Progenitor cell of endocrine pancreas (in vitro differentiated cells): ENCODE data around the gene ELMOD3. TPM values are rescaled to one million over a fixed set of nuclear protein-coding genes. Genes with fewer than 3 reads are reported as not detected.

Source experiments
- DNase-seq: peaks from one replicate; pipeline ENCODE4 v3.0.0; 2021; ENCODE audit warnings: low spot score; ENCODE audit not compliant: unreplicated experiment
- H3K27ac Mint-ChIP-seq: 2 replicates; pipeline ENCODE4 v1.8.0; 2021; ENCODE audit warnings: mild to moderate bottlenecking, moderate library complexity, mixed read lengths
- H3K27me3 Mint-ChIP-seq: 2 replicates; pipeline ENCODE4 v1.8.0; 2021; ENCODE audit warnings: mixed read lengths
- H3K36me3 Mint-ChIP-seq: 2 replicates; pipeline ENCODE4 v1.8.0; 2022; ENCODE audit warnings: mixed read lengths; ENCODE audit not compliant: insufficient read depth
- H3K4me1 Mint-ChIP-seq: 2 replicates; pipeline ENCODE4 v1.8.0; 2021; ENCODE audit warnings: low read depth, mixed read lengths
- H3K4me3 Mint-ChIP-seq: 2 replicates; pipeline ENCODE4 v1.8.0; 2021; ENCODE audit warnings: low read depth, mild to moderate bottlenecking, moderate library complexity, mixed read lengths
- H3K9me3 Mint-ChIP-seq: 2 replicates; pipeline ENCODE4 v1.8.0; 2021; ENCODE audit warnings: low read depth, mixed read lengths
- CTCF ChIP-seq: fragments of 200-600 bp; sonication (generic); IDR thresholded peaks from one replicate; pipeline ENCODE4 v1.5.0; 2021; ENCODE audit warnings: antibody characterized with exemption, mild to moderate bottlenecking; ENCODE audit not compliant: unreplicated experiment
- total RNA-seq: library from RNA; stranded (reverse); gene quantifications from 2 replicates; pipeline ENCODE4 v1.2.1, GENCODE V29; 2021

Gene ELMOD3
- total RNA-seq, 1 donor from 2014 or later, result 25.6 TPM

GRCh38 chr2:85415980-85416650, 61.5 kb downstream of the ELMOD3 start:
- no peaks in the 10 kb centered on the region for H3K9me3 Mint-ChIP-seq
- H3K36me3 Mint-ChIP-seq, result no peaks in the 10 kb centered on the region
- H3K4me3 Mint-ChIP-seq, result no peak overlapping the region
- no peak for TF ChIP-seq CTCF
- no peak for DNase-seq
- H3K27me3 Mint-ChIP-seq, result peaks cover 3% of the 10 kb centered on the region
- peaks cover 21% of the 10 kb centered on the region for H3K4me1 Mint-ChIP-seq
- H3K27ac Mint-ChIP-seq, result no peak overlapping the region

GRCh38 chr2:85418132-85419008, 63.8 kb downstream of the ELMOD3 start, which contains the start of gene SH2D6:
SH2D6 (plus strand) TSS chr2:85418714; CDS start chr2:85429466, 10,752 bp downstream.
- Mint-ChIP-seq H3K27me3 (peaks cover 3% of the 10 kb centered on the region), H3K27ac (peak within 1 kb of the TSS; percentile 97), H3K9me3 (no peaks in the 10 kb centered on the region), H3K4me3 (peak within 1 kb of the TSS; percentile 91), H3K4me1 (peaks cover 35% of the 10 kb centered on the region), H3K36me3 (no peaks in the 10 kb centered on the region)
- TF ChIP-seq CTCF, result no peak
- DNase-seq, result peak; percentile 79

- H3K27ac Mint-ChIP-seq, result peak overlapping the region; percentile 93
- no peak for TF ChIP-seq CTCF
- peaks cover 3% of the 10 kb centered on the region for H3K27me3 Mint-ChIP-seq
- no peaks in the 10 kb centered on the region for H3K9me3 Mint-ChIP-seq
- H3K4me1 Mint-ChIP-seq, result peaks cover 34% of the 10 kb centered on the region
- DNase-seq, result no peak
- H3K36me3 Mint-ChIP-seq, result no peaks in the 10 kb centered on the region
- H3K4me3 Mint-ChIP-seq, result peak overlapping the region; percentile 91
Measured at GRCh38 chr2:85419009-85419675, 64.6 kb downstream of the ELMOD3 start.

GRCh38 chr2:85420536-85421259, 66.1 kb downstream of the ELMOD3 start:
- Mint-ChIP-seq H3K9me3 (no peaks in the 10 kb centered on the region), H3K4me1 (peaks cover 34% of the 10 kb centered on the region), H3K27ac (peak overlapping the region; percentile 93), H3K4me3 (peak overlapping the region; percentile 57), H3K27me3 (no peaks in the 10 kb centered on the region), H3K36me3 (no peaks in the 10 kb centered on the region)
- TF ChIP-seq CTCF, result peak; percentile 100
- peak; percentile 95 for DNase-seq
